Femur (tissue), 1 donor: Measurements from ENCODE around the gene TP53TG5.
A peak's percentile ranks its signal among the peaks of the same experiment; 100 is the strongest.

Experiments
- DNase-seq: peaks from one replicate; pipeline ENCODE4 v3.0.0-alpha.2; 2017

Gene TP53TG5

GRCh38 chr20:45378191-45378590 lies at the start of gene TP53TG5:
TSS of gene TP53TG5 (minus strand) at chr20:45378325. CDS start at chr20:45378236, 89 bp downstream.
- DNase-seq = no peak

GRCh38 chr20:45427236-45428149 lies 49.4 kb upstream of the TP53TG5 start:
- DNase-seq = no peak

GRCh38 chr20:45426320-45427016 lies 48.3 kb upstream of the TP53TG5 start:
- DNase-seq = no peak

- no peak for DNase-seq
These were observed 47.4 kb upstream of the TP53TG5 start for GRCh38 chr20:45425561-45425960.

GRCh38 chr20:45423700-45424099 lies 45.6 kb upstream of the TP53TG5 start:
- DNase-seq = no peak

GRCh38 chr20:45420125-45420524 lies 42.0 kb upstream of the TP53TG5 start:
- no peak for DNase-seq

GRCh38 chr20:45419188-45420091 lies 41.3 kb upstream of the TP53TG5 start:
- DNase-seq = no peak

- no peak for DNase-seq
These were observed 38.8 kb upstream of the TP53TG5 start for GRCh38 chr20:45416917-45417316.

GRCh38 chr20:45415822-45416637 lies 37.9 kb upstream of the TP53TG5 start, which contains the start of gene PIGT:
TSS of gene PIGT (plus strand) at chr20:45416141. CDS start at chr20:45416157, 16 bp downstream.
- DNase-seq = peak; percentile 92

GRCh38 chr20:45413479-45413878 lies 35.4 kb upstream of the TP53TG5 start:
- no peak for DNase-seq

- no peak for DNase-seq
These were observed 34.5 kb upstream of the TP53TG5 start for GRCh38 chr20:45412653-45413052.

- DNase-seq = no peak
These were observed 32.8 kb upstream of the TP53TG5 start for GRCh38 chr20:45410887-45411286.

GRCh38 chr20:45409521-45410272 lies 31.6 kb upstream of the TP53TG5 start:
- no peak for DNase-seq

- no peak for DNase-seq
These were observed 30.6 kb upstream of the TP53TG5 start for GRCh38 chr20:45408646-45409213.

- DNase-seq = no peak
These were observed 29.9 kb upstream of the TP53TG5 start, which contains the start of gene DBNDD2 for GRCh38 chr20:45407783-45408645. TSS of gene DBNDD2 (plus strand) at chr20:45408289. CDS start at chr20:45408468, 179 bp downstream.

GRCh38 chr20:45407067-45407745 lies 29.1 kb upstream of the TP53TG5 start:
- DNase-seq = peak; percentile 43

GRCh38 chr20:45406260-45407066 lies 28.3 kb upstream of the TP53TG5 start:
- DNase-seq = peak; percentile 47
